ENCODE results near the gene KCNIP4.

KCNIP4 gene

DNA sequence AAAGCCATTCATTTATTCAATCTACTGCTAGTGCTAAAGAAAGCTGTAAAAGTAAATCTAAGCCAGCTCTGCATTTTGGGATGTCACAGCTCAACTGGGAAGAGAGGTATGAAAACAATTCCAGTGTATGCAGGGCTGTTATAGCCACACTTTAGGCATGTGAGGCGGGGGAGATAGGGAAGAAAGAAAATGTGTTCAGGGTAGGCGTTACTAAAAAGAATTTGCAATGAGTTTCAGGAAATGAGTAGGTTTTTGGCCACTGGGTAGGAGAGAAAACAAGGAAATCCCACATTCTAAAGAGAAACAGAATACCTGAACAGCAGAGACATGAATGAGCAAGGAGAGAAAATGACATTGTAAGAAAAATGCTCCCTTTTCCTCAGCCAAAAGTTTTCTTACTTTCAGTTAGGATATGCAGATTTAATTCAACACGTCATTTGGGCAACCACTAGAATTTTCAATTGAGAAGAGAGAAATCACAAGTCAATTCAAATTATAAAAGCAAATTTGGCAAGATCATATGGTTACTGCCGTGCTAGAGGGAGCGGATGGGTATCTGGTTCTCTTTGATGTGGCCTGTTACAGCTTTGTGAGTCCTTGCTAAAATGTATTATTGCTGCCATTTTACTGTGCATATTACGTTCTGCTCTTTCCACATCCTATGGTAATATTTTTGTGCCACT lies 226.3 kb downstream of the KCNIP4 start:
- Mint-ChIP-seq H3K4me1 (peaks cover 7% of the 10 kb centered on the region), H3K4me3 (no peak overlapping the region), H3K36me3 (ENCODE audit: low read depth) (no peaks in the 10 kb centered on the region), H3K27me3 (ENCODE audit: low read depth, poor library complexity) (no peaks in the 10 kb centered on the region), H3K9me3 (no peaks in the 10 kb centered on the region), H3K27ac (peak overlapping the region; percentile 0)
- no peak for DNase-seq
- TF ChIP-seq, protein P1, sequence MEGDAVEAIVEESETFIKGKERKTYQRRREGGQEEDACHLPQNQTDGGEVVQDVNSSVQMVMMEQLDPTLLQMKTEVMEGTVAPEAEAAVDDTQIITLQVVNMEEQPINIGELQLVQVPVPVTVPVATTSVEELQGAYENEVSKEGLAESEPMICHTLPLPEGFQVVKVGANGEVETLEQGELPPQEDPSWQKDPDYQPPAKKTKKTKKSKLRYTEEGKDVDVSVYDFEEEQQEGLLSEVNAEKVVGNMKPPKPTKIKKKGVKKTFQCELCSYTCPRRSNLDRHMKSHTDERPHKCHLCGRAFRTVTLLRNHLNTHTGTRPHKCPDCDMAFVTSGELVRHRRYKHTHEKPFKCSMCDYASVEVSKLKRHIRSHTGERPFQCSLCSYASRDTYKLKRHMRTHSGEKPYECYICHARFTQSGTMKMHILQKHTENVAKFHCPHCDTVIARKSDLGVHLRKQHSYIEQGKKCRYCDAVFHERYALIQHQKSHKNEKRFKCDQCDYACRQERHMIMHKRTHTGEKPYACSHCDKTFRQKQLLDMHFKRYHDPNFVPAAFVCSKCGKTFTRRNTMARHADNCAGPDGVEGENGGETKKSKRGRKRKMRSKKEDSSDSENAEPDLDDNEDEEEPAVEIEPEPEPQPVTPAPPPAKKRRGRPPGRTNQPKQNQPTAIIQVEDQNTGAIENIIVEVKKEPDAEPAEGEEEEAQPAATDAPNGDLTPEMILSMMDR (IDR thresholded peaks at IDR 0.05), result no peak

GRCh38 chr4:21716531-21716930 lies 232.0 kb downstream of the KCNIP4 start:
- TF ChIP-seq, protein P1 (IDR thresholded peaks at IDR 0.05), result no peak
- H3K9me3 Mint-ChIP-seq, result no peaks in the 10 kb centered on the region
- H3K4me1 Mint-ChIP-seq, result no peaks in the 10 kb centered on the region
- H3K27ac Mint-ChIP-seq, result no peak overlapping the region
- H3K36me3 Mint-ChIP-seq (ENCODE audit: low read depth), result no peaks in the 10 kb centered on the region
- no peaks in the 10 kb centered on the region for H3K27me3 Mint-ChIP-seq (ENCODE audit: low read depth, poor library complexity)
- no peak for DNase-seq
- no peak overlapping the region for H3K4me3 Mint-ChIP-seq

- no peaks in the 10 kb centered on the region for H3K36me3 Mint-ChIP-seq (ENCODE audit: low read depth)
- no peak for DNase-seq
- TF ChIP-seq, protein P1 (IDR thresholded peaks at IDR 0.05), result no peak
Measured at GRCh38 chr4:21710179-21710835, 238.3 kb downstream of the KCNIP4 start.

DNA sequence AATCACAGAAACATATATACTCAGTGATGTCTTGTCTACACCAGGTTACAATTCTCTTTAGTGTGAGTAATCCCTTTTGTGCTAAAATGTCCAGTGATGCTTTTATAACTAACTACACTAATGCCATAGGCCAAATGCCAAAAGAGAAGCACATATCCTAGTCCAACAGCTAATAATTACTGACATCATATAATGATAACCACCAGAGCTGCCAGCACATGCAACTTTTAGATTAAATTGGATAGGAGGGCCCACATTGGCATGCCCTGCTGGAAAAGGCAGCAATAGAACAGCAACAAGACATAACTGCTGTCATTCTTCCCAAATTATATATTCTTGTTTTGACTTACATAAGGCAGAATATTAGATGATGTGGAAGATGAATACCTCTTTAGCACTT lies 238.8 kb downstream of the KCNIP4 start:
- peaks cover 3% of the 10 kb centered on the region for H3K27me3 Mint-ChIP-seq (ENCODE audit: low read depth, poor library complexity)
- no peak overlapping the region for H3K4me3 Mint-ChIP-seq
- no peaks in the 10 kb centered on the region for H3K9me3 Mint-ChIP-seq
- no peaks in the 10 kb centered on the region for H3K36me3 Mint-ChIP-seq (ENCODE audit: low read depth)
- H3K4me1 Mint-ChIP-seq, result no peaks in the 10 kb centered on the region
- no peak overlapping the region for H3K27ac Mint-ChIP-seq
- no peak for DNase-seq
- TF ChIP-seq, protein P1 (IDR thresholded peaks at IDR 0.05), result no peak

More at GRCh38 chr4:21710179-21710835, 238.3 kb downstream of the KCNIP4 start:
- Mint-ChIP-seq H3K27me3 (ENCODE audit: low read depth, poor library complexity) (peaks cover 3% of the 10 kb centered on the region), H3K4me3 (no peak overlapping the region), H3K4me1 (no peaks in the 10 kb centered on the region), H3K27ac (no peak overlapping the region), H3K9me3 (no peaks in the 10 kb centered on the region)

GRCh38 chr4:21709031-21709430 lies 239.5 kb downstream of the KCNIP4 start:
- DNase-seq, result no peak
- Mint-ChIP-seq H3K27ac (no peak overlapping the region), H3K36me3 (ENCODE audit: low read depth) (no peaks in the 10 kb centered on the region), H3K27me3 (ENCODE audit: low read depth, poor library complexity) (peaks cover 3% of the 10 kb centered on the region), H3K4me1 (no peaks in the 10 kb centered on the region), H3K4me3 (no peak overlapping the region), H3K9me3 (no peaks in the 10 kb centered on the region)
- TF ChIP-seq, protein P1 (IDR thresholded peaks at IDR 0.05), result no peak

DNA sequence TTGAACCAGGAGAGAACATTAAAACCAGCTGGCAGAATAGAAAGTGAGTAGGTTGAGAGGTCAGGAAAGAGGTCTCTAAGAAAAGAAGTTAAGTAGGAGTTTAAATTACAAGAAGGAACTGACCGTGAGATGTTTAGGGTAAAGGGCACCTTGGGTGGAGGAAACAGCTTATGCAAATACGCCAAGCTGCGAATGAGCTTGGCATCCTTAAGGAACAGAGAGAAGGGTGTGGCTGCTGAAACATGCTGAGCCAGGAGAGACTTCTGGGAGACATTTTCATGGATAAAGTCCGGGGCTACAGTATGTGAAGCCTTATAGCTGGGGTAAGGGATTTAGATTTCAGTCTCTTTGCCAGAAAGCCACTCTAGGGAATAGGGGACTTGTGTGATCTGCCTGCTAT lies 249.1 kb downstream of the KCNIP4 start:
- no peak for DNase-seq
- Mint-ChIP-seq H3K4me1 (peaks cover 17% of the 10 kb centered on the region), H3K27ac (no peak overlapping the region), H3K27me3 (ENCODE audit: low read depth, poor library complexity) (no peaks in the 10 kb centered on the region), H3K9me3 (no peaks in the 10 kb centered on the region), H3K36me3 (ENCODE audit: low read depth) (no peaks in the 10 kb centered on the region), H3K4me3 (no peak overlapping the region)
- TF ChIP-seq, protein P1 (IDR thresholded peaks at IDR 0.05), result no peak

Measured in nephron progenitor cell (in vitro differentiated cells).